H1 (cell line): Measurements from ENCODE around the gene DHDDS.

Experiments
- BACH1 ChIP-seq: IDR thresholded peaks from 2 replicates; pipeline ENCODE4 v1.6.1; 2012; ENCODE audit warnings: low read length, improper control_type of control experiment
- EZH2 ChIP-seq: fragments of 200-600 bp; sonication (generic); IDR thresholded peaks from 2 replicates; pipeline ENCODE4 v1.7.1; 2012; ENCODE audit warnings: low read depth, mild to moderate bottlenecking, moderate library complexity, low read length, inconsistent platforms; ENCODE audit not compliant: severe bottlenecking
- JUND ChIP-seq: IDR thresholded peaks from 2 replicates; pipeline ENCODE4 v1.6.1; 2011; ENCODE audit warnings: mild to moderate bottlenecking, improper control_type of control experiment, low read length
- NANOG ChIP-seq: IDR thresholded peaks from 2 replicates; pipeline ENCODE4 v1.6.1; 2011; ENCODE audit warnings: low read length, low read depth, mild to moderate bottlenecking, inconsistent platforms; ENCODE audit not compliant: insufficient read depth, poor library complexity, severe bottlenecking
- POLR2A ChIP-seq, 2 experiments: IDR thresholded peaks; 1 replicate in 1 of 2; 2 replicates in 1 of 2; pipeline ENCODE4 v1.6.1; 2011; ENCODE audit warnings: low read depth in 2 of 2, low read length in 2 of 2, mild to moderate bottlenecking in 2 of 2; ENCODE audit errors: control extremely low read depth in 1 of 2
- TAF1 ChIP-seq: IDR thresholded peaks from 2 replicates; pipeline ENCODE4 v1.6.1; 2011; ENCODE audit warnings: mild to moderate bottlenecking, low read depth, low read length
- TF ChIP-seq, protein P1 (sequence below): IDR thresholded peaks from 2 replicates; pipeline ENCODE4 v1.6.1; 2012; ENCODE audit warnings: low read length, inconsistent platforms
- TF ChIP-seq, protein P2 (sequence below), 3 experiments: IDR thresholded peaks; 1 replicate in 2 of 3; 2 replicates in 1 of 3; pipeline versions ENCODE4 v1.5.1 to v1.6.1; 2011; ENCODE audit warnings: low read length in 3 of 3, mild to moderate bottlenecking in 3 of 3, inconsistent platforms in 2 of 3, low read depth in 1 of 3, moderate library complexity in 1 of 3; ENCODE audit not compliant: insufficient read depth in 1 of 3; ENCODE audit errors: control extremely low read depth in 1 of 3

GRCh38 chr1:26417111-26417759 lies 14.9 kb upstream of the DHDDS start:
- TF ChIP-seq, protein P1, sequence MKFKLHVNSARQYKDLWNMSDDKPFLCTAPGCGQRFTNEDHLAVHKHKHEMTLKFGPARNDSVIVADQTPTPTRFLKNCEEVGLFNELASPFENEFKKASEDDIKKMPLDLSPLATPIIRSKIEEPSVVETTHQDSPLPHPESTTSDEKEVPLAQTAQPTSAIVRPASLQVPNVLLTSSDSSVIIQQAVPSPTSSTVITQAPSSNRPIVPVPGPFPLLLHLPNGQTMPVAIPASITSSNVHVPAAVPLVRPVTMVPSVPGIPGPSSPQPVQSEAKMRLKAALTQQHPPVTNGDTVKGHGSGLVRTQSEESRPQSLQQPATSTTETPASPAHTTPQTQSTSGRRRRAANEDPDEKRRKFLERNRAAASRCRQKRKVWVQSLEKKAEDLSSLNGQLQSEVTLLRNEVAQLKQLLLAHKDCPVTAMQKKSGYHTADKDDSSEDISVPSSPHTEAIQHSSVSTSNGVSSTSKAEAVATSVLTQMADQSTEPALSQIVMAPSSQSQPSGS: no peak
- TF ChIP-seq POLR2A (IDR thresholded peaks at IDR 0.05; ENCODE audit: control extremely low read depth in 1 of 2, low read depth in 2 of 2, low read length in 2 of 2) (peak in 1 of 2 experiments; percentile 58; a peak in 1 of 3 replicates), JUND (no peak), EZH2 (no peak), NANOG (peak; percentile 13), BACH1 (0 out of 2 replicates have a peak, but pooled peaks have one; percentile 19), TAF1 (no peak)
- TF ChIP-seq, protein P2, sequence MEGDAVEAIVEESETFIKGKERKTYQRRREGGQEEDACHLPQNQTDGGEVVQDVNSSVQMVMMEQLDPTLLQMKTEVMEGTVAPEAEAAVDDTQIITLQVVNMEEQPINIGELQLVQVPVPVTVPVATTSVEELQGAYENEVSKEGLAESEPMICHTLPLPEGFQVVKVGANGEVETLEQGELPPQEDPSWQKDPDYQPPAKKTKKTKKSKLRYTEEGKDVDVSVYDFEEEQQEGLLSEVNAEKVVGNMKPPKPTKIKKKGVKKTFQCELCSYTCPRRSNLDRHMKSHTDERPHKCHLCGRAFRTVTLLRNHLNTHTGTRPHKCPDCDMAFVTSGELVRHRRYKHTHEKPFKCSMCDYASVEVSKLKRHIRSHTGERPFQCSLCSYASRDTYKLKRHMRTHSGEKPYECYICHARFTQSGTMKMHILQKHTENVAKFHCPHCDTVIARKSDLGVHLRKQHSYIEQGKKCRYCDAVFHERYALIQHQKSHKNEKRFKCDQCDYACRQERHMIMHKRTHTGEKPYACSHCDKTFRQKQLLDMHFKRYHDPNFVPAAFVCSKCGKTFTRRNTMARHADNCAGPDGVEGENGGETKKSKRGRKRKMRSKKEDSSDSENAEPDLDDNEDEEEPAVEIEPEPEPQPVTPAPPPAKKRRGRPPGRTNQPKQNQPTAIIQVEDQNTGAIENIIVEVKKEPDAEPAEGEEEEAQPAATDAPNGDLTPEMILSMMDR (IDR thresholded peaks at IDR 0.05; ENCODE audit: control extremely low read depth in 1 of 3, insufficient read depth in 1 of 3, low read depth in 1 of 3, low read length in 3 of 3): peak; percentile 92 to 98 (median 96)
